ENCODE results near the gene TRAPPC2L.

GRCh38 chr16:88878356-88878755 is 21.4 kb downstream of the TRAPPC2L start:
- no peak for TF ChIP-seq CTCF (IDR thresholded peaks at IDR 0.05)
- TF ChIP-seq POLR2A (IDR thresholded peaks at IDR 0.05), result no peak

Data from heart left ventricle (tissue), 13 donors.